Keratinocyte (primary cell): Measurements from ENCODE around the gene CELF2. TPM values are rescaled to one million over a fixed set of nuclear protein-coding genes. Genes with fewer than 3 reads are reported as not detected.

ENCODE experiments used
- DNase-seq: peaks from one replicate; pipeline ENCODE4 v3.0.0-alpha.2; 2011; ENCODE audit warnings: low read depth, missing footprints, low spot score
- FAIRE-seq: peaks from 2 replicates; lab custom pipeline; 2011; peaks lifted over from hg19 to GRCh38; lab: Jason Lieb, UNC
- H2AFZ ChIP-seq: 2 replicates; pipeline ENCODE4 v1.6.0; 2012; ENCODE audit warnings: low read length, control low read depth, inconsistent platforms; ENCODE audit not compliant: control insufficient read depth
- H3K27ac ChIP-seq: 2 replicates; pipeline ENCODE4 v1.5.1; 2011; ENCODE audit warnings: low read length; ENCODE audit not compliant: control insufficient read depth, insufficient read depth
- H3K27me3 ChIP-seq: 3 replicates; pipeline ENCODE4 v1.6.0; 2011; ENCODE audit warnings: low read length; ENCODE audit not compliant: control insufficient read depth, insufficient read depth; ENCODE audit errors: extremely low read depth
- H3K36me3 ChIP-seq, 2 experiments: 2 replicates in 1 of 2; 3 replicates in 1 of 2; pipeline ENCODE4 v1.5.1; 2011; ENCODE audit warnings: low read length in 2 of 2, mild to moderate bottlenecking in 1 of 2; ENCODE audit not compliant: control insufficient read depth in 2 of 2, insufficient read depth in 2 of 2; ENCODE audit errors: extremely low read depth in 1 of 2
- H3K4me1 ChIP-seq: 3 replicates; pipeline ENCODE4 v1.5.1; 2011; ENCODE audit warnings: low read length; ENCODE audit not compliant: control insufficient read depth, insufficient read depth; ENCODE audit errors: extremely low read depth
- H3K4me2 ChIP-seq: 3 replicates; pipeline ENCODE4 v1.6.0; 2011; ENCODE audit warnings: low read depth, low read length; ENCODE audit not compliant: control insufficient read depth, insufficient read depth; ENCODE audit errors: extremely low read depth
- H3K4me3 ChIP-seq, 3 experiments: fragments of 200-600 bp in 1 of 3; sonication (generic) in 1 of 3; 2 replicates in 2 of 3; 3 replicates in 1 of 3; pipeline ENCODE4 v1.5.1; 2011 to 2016; ENCODE audit warnings: low read length in 3 of 3, mild to moderate bottlenecking in 3 of 3, control low read depth in 2 of 3, inconsistent platforms in 1 of 3, low read depth in 1 of 3, mixed read lengths in 1 of 3, mixed run types in 1 of 3, moderate library complexity in 1 of 3; ENCODE audit not compliant: control insufficient read depth in 2 of 3, insufficient read depth in 2 of 3; ENCODE audit errors: extremely low read depth in 1 of 3
- H3K79me2 ChIP-seq: 2 replicates; pipeline ENCODE4 v1.6.0; 2012; ENCODE audit warnings: low read length; ENCODE audit not compliant: control insufficient read depth, insufficient read depth
- H3K9ac ChIP-seq: 3 replicates; pipeline ENCODE4 v1.6.0; 2011; ENCODE audit warnings: low read length; ENCODE audit not compliant: control insufficient read depth, insufficient read depth; ENCODE audit errors: extremely low read depth
- H3K9me1 ChIP-seq: 3 replicates; pipeline ENCODE4 v1.6.0; 2011; ENCODE audit warnings: low read length; ENCODE audit not compliant: control insufficient read depth, insufficient read depth; ENCODE audit errors: extremely low read depth
- H3K9me3 ChIP-seq: 2 replicates; pipeline ENCODE4 v1.5.1; 2012; ENCODE audit warnings: low read depth, low read length; ENCODE audit not compliant: control insufficient read depth
- H4K20me1 ChIP-seq: 3 replicates; pipeline ENCODE4 v1.6.0; 2011; ENCODE audit warnings: low read length; ENCODE audit not compliant: control insufficient read depth, insufficient read depth; ENCODE audit errors: extremely low read depth
- CTCF ChIP-seq, 3 experiments: IDR thresholded peaks in 1 of 3; conservative IDR thresholded peaks in 1 of 3; optimal IDR thresholded peaks in 1 of 3; 2 replicates in 2 of 3; 3 replicates in 1 of 3; pipeline versions ENCODE3 to v1.5.1; 2011; ENCODE audit warnings: low read length in 3 of 3, mild to moderate bottlenecking in 3 of 3, moderate library complexity in 2 of 3, control low read depth in 1 of 3, inconsistent platforms in 1 of 3; ENCODE audit not compliant: insufficient read depth in 2 of 3; ENCODE audit errors: extremely low read depth in 1 of 3
- EZH2 ChIP-seq: IDR thresholded peaks from one replicate; pipeline ENCODE4 v1.6.1; 2012; ENCODE audit warnings: inconsistent platforms, mild to moderate bottlenecking, low read length, moderate library complexity
- dilution Hi-C: fragments of 300-500 bp; cut with MboI; formaldehyde crosslinking; loops from one replicate; pipeline ENCODE4 v1.7.0; 2020; ENCODE audit warnings: low sequenced_read_pairs; ENCODE audit not compliant: extremely low pct_ligation_motif_present
- polyA plus RNA-seq, 5 experiments: library from polyadenylated mRNA; depleted of rRNA in 3 of 5; stranded (reverse) in 3 of 5; stranded (forward) in 1 of 5; unstranded in 1 of 5; fragments of >200 nt; gene quantifications; 1 replicate in 1 of 5; 2 replicates in 3 of 5; 3 replicates in 1 of 5; pipeline versions ENCODE4 v1.2.1 to v1.2.3, GENCODE V29; 2011 to 2012; ENCODE audit warnings: missing spikeins in 2 of 5, low read depth in 1 of 5, low replicate concordance in 1 of 5

Gene CELF2
- polyA plus RNA-seq, 1 donor (not counting 4 experiments of a cell fraction or from before 2014, with no cell fraction given): 9.8 TPM

- Histone ChIP-seq H4K20me1 (no peaks in the 10 kb centered on the region), H3K27ac (no peak overlapping the region), H3K4me2 (no peak overlapping the region), H3K36me3 (no peaks in the 10 kb centered on the region), H3K4me3 (no peak overlapping the region), H3K79me2 (no peaks in the 10 kb centered on the region), H2AFZ (no peak overlapping the region), H3K9me3 (no peaks in the 10 kb centered on the region), H3K4me1 (peaks cover 8% of the 10 kb centered on the region), H3K27me3 (no peaks in the 10 kb centered on the region), H3K9me1 (no peaks in the 10 kb centered on the region), H3K9ac (no peak overlapping the region)
- DNase-seq (no peak), FAIRE-seq (peak; percentile 57)
- dilution Hi-C loops: no loop called here
- no peak for TF ChIP-seq EZH2
- TF ChIP-seq CTCF (optimal IDR thresholded peaks at IDR 0.05 in 1 of 3, IDR thresholded peaks at IDR 0.05 in 1 of 3, conservative IDR thresholded peaks at IDR 0.05 in 1 of 3; ENCODE audit: extremely low read depth in 1 of 3, insufficient read depth in 2 of 3, low read length in 3 of 3): no peak
These were observed 5.7 kb upstream of the CELF2 start for GRCh38 chr10:11011984-11012383.

- Histone ChIP-seq H3K27ac (no peak overlapping the region), H3K4me1 (peaks cover 12% of the 10 kb centered on the region), H2AFZ (no peak overlapping the region), H3K9me1 (no peaks in the 10 kb centered on the region), H3K27me3 (peaks cover 3% of the 10 kb centered on the region), H3K36me3 (no peaks in the 10 kb centered on the region), H3K79me2 (no peaks in the 10 kb centered on the region), H3K9me3 (no peaks in the 10 kb centered on the region), H3K4me3 (no peak overlapping the region), H3K9ac (no peak overlapping the region), H3K4me2 (no peak overlapping the region), H4K20me1 (no peaks in the 10 kb centered on the region)
- TF ChIP-seq EZH2: no peak
- TF ChIP-seq CTCF (optimal IDR thresholded peaks at IDR 0.05 in 1 of 3, IDR thresholded peaks at IDR 0.05 in 1 of 3, conservative IDR thresholded peaks at IDR 0.05 in 1 of 3; ENCODE audit: extremely low read depth in 1 of 3, insufficient read depth in 2 of 3, low read length in 3 of 3): no peak
- no peak for DNase-seq
- dilution Hi-C loops: no loop called here
- no peak for FAIRE-seq
These were observed 5.0 kb upstream of the CELF2 start for GRCh38 chr10:11012421-11013295.
